NCI-H1105 treated with DMSO at 0.1 percent for 48 hours (cell line): Measurements from ENCODE around the gene BTBD3.

ENCODE experiments used
- DNase-seq: peaks from one replicate; lab custom pipeline; 2025; lab: John Stamatoyannopoulos, UW

BTBD3 gene

GRCh38 chr20:11972478-11972877, 54.8 kb downstream of the BTBD3 start:
- no peak for DNase-seq
